HL-60 (cell line): ENCODE data around the gene SBK1.

ENCODE experiments used
- DNase-seq, 2 experiments: peaks; one replicate each; pipeline ENCODE4 v3.0.0-alpha.2; 2010 to 2020; ENCODE audit warnings: low read depth in 1 of 2, low spot score in 1 of 2
- H3K27ac ChIP-seq: fragments of 250-450 bp; sonication (Bioruptor Pico); replicated peaks from 2 replicates; pipeline ENCODE4 v1.5.1; 2020; ENCODE audit warnings: mild to moderate bottlenecking, moderate library complexity
- H3K27me3 ChIP-seq: fragments of 250-450 bp; sonication (Bioruptor Pico); 2 replicates; pipeline ENCODE4 v1.5.1; 2021; ENCODE audit warnings: mild to moderate bottlenecking, moderate library complexity; ENCODE audit not compliant: insufficient read depth, poor library complexity, severe bottlenecking
- H3K4me3 ChIP-seq: replicated peaks from 2 replicates; pipeline ENCODE4 v1.5.1; 2011; ENCODE audit warnings: mild to moderate bottlenecking, control low read depth, low read length; ENCODE audit not compliant: insufficient read depth
- CTCF ChIP-seq: IDR thresholded peaks from one replicate; pipeline ENCODE4 v1.5.1; 2011; ENCODE audit warnings: low read length, control low read depth, inconsistent platforms; ENCODE audit not compliant: insufficient read depth
- GABPA ChIP-seq: IDR thresholded peaks from 2 replicates; pipeline ENCODE4 v1.6.1; 2012; ENCODE audit warnings: low read depth
- POLR2AphosphoS5 ChIP-seq: IDR thresholded peaks from 2 replicates; pipeline ENCODE4 v1.6.1; 2012; ENCODE audit warnings: low read depth
- SPI1 ChIP-seq: IDR thresholded peaks from 2 replicates; pipeline ENCODE4 v1.6.1; 2012; ENCODE audit warnings: low read depth, mild to moderate bottlenecking, borderline replicate concordance
- TF ChIP-seq, protein P1 (sequence below): IDR thresholded peaks from 2 replicates; pipeline ENCODE4 v1.6.1; 2012; ENCODE audit warnings: low read depth; ENCODE audit not compliant: insufficient replicate concordance

The SBK1 gene

GRCh38 chr16:28301154-28301553 is 8.8 kb downstream of the SBK1 start:
- DNase-seq = no peak
- TF ChIP-seq POLR2AphosphoS5 (no peak), GABPA (no peak), CTCF (no peak), SPI1 (no peak)
- TF ChIP-seq, protein P1, sequence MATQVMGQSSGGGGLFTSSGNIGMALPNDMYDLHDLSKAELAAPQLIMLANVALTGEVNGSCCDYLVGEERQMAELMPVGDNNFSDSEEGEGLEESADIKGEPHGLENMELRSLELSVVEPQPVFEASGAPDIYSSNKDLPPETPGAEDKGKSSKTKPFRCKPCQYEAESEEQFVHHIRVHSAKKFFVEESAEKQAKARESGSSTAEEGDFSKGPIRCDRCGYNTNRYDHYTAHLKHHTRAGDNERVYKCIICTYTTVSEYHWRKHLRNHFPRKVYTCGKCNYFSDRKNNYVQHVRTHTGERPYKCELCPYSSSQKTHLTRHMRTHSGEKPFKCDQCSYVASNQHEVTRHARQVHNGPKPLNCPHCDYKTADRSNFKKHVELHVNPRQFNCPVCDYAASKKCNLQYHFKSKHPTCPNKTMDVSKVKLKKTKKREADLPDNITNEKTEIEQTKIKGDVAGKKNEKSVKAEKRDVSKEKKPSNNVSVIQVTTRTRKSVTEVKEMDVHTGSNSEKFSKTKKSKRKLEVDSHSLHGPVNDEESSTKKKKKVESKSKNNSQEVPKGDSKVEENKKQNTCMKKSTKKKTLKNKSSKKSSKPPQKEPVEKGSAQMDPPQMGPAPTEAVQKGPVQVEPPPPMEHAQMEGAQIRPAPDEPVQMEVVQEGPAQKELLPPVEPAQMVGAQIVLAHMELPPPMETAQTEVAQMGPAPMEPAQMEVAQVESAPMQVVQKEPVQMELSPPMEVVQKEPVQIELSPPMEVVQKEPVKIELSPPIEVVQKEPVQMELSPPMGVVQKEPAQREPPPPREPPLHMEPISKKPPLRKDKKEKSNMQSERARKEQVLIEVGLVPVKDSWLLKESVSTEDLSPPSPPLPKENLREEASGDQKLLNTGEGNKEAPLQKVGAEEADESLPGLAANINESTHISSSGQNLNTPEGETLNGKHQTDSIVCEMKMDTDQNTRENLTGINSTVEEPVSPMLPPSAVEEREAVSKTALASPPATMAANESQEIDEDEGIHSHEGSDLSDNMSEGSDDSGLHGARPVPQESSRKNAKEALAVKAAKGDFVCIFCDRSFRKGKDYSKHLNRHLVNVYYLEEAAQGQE = no peak
- peaks cover 3% of the 10 kb centered on the region for H3K27me3 ChIP-seq
- no peak overlapping the region for H3K27ac ChIP-seq
- no peak overlapping the region for H3K4me3 ChIP-seq

GRCh38 chr16:28301620-28302019 is 9.3 kb downstream of the SBK1 start:
- no peak for DNase-seq
- TF ChIP-seq CTCF = no peak
- no peak for TF ChIP-seq SPI1
- TF ChIP-seq POLR2AphosphoS5 = no peak
- TF ChIP-seq GABPA = no peak
- TF ChIP-seq, protein P1 = no peak
- Histone ChIP-seq H3K4me3 (no peak overlapping the region), H3K27me3 (peaks cover 3% of the 10 kb centered on the region), H3K27ac (no peak overlapping the region)

DNA sequence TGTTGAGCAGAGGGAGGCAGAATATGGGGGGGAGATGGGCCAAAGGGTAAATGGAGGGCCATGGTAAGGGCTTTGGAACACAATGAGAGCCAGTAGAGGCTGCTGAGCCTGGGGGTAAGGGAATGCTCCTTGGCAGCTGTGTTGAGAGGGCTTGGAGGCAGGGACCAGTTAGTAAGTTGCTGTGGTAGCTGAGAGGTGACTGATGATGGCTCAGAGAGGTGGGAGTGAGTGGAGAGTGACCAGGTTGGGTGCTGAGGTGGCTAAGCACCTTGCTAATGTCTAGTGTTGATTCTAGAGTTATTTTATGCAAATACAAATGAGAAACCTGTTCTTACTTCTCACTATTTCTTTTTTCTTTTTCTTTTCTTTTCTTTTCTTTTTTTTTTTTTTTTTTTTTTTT is 10.8 kb downstream of the SBK1 start:
- Histone ChIP-seq H3K4me3 (no peak overlapping the region), H3K27me3 (peaks cover 3% of the 10 kb centered on the region), H3K27ac (no peak overlapping the region)
- DNase-seq = no peak
- TF ChIP-seq CTCF (no peak), POLR2AphosphoS5 (no peak), GABPA (no peak), SPI1 (no peak)
- TF ChIP-seq, protein P1 = no peak
